H1 (cell line): ENCODE measurements around the gene USP35. TPM values are rescaled to one million over a fixed set of nuclear protein-coding genes. Genes with fewer than 3 reads are reported as not detected.

ENCODE experiments used
- PHF8 ChIP-seq: fragments of 200-600 bp; sonication (generic); conservative IDR thresholded peaks from 2 replicates; pipeline ENCODE4 v1.7.1; 2012; ENCODE audit warnings: low read depth, mild to moderate bottlenecking, inconsistent platforms, low read length, moderate library complexity
- polyA plus RNA-seq, 7 experiments: library from polyadenylated mRNA; depleted of rRNA in 3 of 7; stranded (reverse) in 5 of 7; unstranded in 2 of 7; fragments of >200 nt in 5 of 7; fragments of 200-250 nt in 2 of 7; gene quantifications; 1 replicate in 5 of 7; 2 replicates in 1 of 7; 4 replicates in 1 of 7; pipeline versions ENCODE4 v1.2.1 to v1.2.3, GENCODE V29; 2011 to 2013; ENCODE audit warnings: missing spikeins in 2 of 7, mixed read lengths in 2 of 7
- total RNA-seq: library from RNA; stranded (reverse); fragmentation: NEBNext Ultra II Directional; extraction: Animal tissue kit (Norgen Biotek cat#: 25700); gene quantifications from 2 replicates; pipeline ENCODE4 v1.2.1, GENCODE V29; 2021

Gene USP35
- total and polyA plus RNA-seq, 2 of the 8 experiments (the other 6 are each of a cell fraction or from before 2014, with no cell fraction given), result 4.6 to 6.8 TPM

GRCh38 chr11:78261828-78262227 lies 73.1 kb downstream of the USP35 start (continued):
- TF ChIP-seq PHF8, result no peak
